Activated naive CD4-positive, alpha-beta T cell treated with anti-CD3 and anti-CD28 coated beads, Interleukin-2, amount 50 U/mL, for 16 hours (primary cell): ENCODE measurements around the gene KRT4.
"Not testable (repeated sequence)": the region's sequence is repeated elsewhere in the genome, so short reads cannot be mapped to it uniquely, and the experiment has no call there.

Experiments
- DNase-seq: peaks from one replicate; pipeline ENCODE4 v3.0.0-alpha.2; 2020

The KRT4 gene

DNA sequence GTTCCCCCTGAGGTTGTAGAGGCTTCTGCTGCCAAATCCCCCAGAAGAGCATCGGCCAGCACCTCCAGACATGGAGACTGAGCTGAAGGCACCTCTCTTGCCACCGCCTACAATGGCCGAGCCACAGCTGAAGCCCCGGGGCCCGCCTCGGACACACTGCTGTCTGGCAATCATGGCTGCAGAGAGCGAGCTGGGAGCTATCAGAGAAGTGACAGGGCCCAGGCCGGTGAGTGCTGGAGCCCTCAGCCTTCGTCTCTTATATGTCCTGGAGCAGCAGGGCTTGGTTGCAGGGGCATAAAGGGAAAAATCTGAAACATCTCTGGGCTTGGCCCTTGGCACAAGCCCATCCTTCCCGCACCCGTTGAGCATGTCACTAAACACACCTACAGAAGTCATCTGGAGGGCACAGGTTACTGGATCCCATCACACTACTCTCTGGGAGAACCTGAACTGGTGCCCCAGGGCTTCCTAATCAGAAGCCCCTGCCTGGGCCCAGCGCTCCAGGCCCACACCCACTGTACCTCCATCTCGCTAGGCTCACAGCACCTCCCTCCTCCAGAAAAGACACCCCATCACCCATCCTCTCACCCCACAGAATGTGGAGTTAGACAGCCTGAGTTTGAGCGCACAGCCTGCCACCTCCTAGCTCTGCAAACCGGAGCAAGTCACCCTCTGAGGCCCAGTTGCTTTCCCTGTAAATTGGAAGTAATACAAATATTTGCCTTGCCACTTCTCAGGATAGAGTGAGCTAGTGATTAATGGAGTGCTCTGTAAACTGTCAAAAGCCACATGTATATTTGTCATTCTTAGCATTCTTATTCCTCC lies at the start of gene KRT4:
KRT4 (minus strand) TSS at position 232 of the 825 bp plus-strand sequence; CDS start at position 174, 58 bp downstream.
- DNase-seq = no peak

DNA sequence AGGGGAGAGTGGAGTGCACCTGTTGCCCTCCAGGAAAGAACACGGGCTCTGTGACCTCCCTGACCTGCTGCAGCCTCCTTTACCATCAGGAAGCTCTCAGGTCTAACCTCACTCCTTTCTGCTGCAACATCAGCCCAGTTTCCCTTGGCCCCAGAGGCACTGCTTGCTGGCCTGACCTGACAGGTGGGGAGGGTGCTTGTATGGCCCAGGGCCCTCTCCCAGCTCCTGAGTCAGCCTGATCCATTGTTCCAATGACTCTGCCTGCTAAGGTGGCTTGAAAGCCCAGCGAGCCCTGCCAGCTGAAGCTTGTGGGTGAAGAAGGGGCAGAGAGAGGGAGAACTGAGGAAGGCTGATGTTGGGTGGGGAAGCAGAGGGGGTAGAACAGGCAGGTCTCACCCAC lies 48.1 kb upstream of the KRT4 start:
- DNase-seq = no peak

DNA sequence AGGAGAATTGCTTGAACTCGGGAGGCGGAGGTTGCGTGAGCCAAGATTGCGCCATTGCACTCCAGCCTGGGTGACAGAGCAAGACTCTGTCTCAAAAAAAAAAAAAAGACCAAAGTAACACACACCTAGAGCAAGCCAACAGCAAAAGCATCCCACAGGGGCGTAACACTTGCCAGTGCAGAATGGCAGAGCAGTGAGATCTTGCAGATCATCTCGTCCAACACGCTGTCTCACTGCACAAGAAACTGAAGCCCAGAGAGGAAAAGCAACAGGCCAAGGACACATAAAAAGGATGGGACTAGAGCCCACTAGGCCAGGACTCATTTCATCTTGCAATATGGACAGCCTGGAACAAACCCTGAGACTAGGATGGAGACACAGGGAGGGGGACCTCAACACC lies 47.6 kb upstream of the KRT4 start:
- no peak for DNase-seq

DNA sequence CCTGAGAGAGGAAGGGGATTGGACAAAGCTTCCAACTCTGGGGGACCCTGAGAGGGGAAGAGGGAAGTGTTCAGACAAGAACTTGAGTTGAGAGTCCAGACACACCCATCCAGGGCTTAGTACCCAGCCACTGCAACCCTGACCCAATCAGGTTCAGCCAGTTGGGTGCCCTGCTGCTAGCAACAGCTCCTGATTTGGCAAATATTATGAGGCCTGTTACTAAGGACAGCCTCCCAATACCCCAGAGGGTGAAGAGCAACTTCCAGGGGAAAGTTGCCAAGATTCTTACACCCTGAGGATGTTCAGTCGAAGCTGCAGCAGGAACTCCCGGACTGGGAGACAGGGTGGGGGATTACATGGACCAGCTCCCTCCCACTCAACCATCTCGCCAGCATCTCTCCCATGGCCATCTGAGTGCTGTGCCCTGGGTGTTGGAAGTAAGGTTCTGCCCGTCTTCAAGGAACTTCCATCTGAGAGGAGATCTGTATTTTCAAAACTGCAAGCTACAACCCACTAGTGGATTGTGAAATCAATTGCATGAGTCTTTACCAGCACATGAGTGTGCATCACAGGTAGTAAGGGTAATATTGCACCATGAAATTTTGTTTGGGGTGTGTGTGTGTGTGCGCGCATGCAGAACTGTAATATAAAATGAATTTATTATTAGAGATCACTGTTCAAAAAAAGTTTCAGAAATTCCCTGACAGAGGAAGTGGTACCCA lies 46.3 kb upstream of the KRT4 start:
- no peak for DNase-seq

DNA sequence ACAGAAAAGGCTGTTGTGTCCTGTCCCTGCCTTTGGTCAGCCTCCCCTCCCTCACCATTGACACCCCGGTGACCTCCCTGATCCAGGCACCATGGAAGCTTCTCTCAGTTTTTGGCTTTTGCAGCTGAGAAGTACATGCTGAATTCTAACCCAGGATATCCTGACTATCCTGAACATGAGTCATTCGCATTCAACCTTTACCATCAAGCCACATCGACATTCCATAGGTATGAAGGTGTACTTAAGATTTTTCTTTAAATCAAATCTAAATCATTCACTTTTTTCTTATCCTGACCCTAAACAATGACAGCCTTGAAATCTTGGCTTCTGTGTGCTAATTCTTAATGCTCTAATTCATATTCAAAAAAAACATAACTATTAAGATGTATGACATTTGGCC lies 43.6 kb upstream of the KRT4 start:
- no peak for DNase-seq

DNA sequence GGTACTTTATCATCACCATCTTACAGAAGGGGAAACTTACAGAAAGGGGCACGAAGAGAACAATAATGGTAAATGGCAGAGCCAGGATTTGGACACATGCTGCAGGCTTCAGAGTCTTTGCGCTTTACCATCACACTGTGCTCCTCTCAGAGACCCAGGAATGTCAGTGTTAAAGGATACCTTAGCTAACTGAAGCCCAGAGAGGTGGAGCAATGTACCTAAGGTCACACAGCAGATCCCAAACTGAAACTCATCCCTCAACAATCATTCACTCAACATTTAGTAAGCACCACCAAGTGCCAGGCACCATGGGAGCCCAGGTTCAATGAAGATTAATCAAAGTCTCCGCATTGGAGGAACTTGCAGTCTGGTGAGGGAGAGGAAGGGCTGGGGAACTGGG lies 42.9 kb upstream of the KRT4 start:
- DNase-seq = no peak

DNA sequence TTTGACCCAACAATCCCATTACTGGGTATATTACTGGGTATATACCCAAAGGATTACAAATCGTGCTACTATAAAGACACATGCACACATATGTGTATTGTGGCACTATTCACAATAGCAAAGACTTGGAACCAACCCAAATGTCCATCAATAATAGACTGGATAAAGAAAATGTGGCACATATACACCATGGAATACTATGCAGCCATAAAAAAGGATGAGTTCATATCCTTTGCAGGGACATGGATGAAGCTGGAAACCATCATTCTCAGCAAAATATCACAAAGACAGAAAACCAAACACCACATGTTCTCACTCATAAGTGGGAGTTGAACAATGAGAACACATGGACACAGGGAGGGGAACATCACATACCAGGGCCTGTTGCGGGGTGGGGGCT lies 42.2 kb upstream of the KRT4 start:
- not testable (repeated sequence) for DNase-seq

DNA sequence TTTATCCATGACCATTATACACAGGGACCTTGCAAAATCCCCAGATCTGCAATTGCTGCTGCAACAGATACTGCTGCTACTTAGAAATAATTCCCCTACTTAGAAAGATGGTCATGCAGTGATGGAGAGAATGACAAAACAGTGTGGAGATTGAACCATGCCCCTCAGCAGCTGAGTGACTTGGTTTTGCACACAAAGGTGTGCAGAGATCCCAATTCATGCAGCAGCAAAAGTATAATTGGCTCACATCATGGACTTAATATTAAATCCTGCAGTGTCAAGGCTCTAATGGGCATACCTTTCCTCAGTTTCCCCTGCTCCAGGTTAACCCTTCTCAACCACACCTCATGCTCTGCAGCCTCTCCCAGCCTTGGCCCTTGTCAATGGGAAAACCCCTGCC lies 37.9 kb upstream of the KRT4 start:
- DNase-seq = no peak

DNA sequence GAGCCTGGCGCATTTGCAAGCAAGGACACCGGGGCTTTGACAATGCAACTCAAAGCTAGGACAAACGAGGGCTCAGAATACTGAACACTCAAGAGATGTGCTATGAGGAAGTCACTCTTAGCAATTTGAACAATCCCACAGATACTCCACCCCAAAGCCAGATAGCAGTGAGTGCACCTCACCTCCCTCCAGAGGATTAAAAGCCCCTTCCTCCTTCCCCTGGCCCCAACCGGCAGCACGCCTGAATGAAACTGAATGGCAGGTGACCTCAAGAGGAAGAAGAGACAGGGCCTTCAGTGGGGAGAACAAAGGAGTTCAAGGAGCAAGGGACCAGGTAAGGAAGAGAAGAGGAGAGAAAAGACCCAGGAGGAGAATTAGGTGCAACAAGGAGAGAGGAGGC lies 36.8 kb upstream of the KRT4 start:
- DNase-seq = no peak

DNA sequence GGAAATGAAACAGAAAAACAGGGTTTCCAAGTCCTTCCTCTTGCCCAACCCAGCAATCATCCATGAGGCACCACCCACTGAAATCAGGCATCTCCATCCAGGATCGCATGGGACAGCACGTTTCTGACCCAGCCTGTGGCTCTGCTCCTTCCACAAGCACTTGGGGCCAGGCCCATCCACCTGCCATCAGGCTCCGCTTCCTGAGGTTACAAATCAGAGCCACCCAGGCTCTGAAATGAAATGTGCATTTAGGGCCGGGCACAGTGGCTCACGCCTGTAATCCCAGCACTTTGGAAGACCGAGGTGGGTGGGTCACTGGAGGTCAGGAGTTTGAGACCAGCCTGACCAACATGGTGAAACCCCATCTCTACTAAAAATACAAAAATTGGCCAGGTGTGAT lies 35.6 kb upstream of the KRT4 start:
- no peak for DNase-seq

DNA sequence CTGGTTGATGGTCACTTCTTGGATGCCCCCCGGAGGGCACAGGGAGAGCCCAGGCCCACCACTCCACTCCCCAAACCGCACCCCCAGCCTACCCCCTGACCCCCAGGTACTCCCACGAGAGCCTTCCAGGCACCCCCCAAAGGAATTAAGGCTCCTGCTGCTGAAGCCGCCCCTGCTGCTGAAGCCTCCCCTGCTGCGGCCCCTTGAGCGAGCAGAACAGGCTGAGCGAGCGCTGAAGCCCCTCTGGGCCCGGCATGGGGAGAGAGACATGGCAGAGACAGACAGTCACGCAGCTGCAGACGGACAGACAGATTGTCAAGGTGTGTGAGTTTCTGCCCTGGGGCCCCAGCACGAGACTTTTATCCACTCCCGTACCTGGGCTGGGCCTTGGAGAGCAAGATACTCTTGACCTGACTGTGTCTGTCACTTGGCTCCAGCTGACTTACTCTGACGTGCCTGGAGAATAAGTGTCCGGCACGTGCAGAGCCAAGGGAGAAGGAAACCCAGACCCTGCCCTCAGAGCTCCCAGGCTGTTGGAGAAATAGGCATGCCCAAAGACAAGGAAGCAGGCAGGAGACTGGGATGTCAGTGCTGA lies 34.8 kb upstream of the KRT4 start, which contains the start of gene KRT78:
KRT78 (minus strand) TSS at position 334 of the 595 bp plus-strand sequence; CDS start at position 270, 64 bp downstream.
- DNase-seq = no peak

DNA sequence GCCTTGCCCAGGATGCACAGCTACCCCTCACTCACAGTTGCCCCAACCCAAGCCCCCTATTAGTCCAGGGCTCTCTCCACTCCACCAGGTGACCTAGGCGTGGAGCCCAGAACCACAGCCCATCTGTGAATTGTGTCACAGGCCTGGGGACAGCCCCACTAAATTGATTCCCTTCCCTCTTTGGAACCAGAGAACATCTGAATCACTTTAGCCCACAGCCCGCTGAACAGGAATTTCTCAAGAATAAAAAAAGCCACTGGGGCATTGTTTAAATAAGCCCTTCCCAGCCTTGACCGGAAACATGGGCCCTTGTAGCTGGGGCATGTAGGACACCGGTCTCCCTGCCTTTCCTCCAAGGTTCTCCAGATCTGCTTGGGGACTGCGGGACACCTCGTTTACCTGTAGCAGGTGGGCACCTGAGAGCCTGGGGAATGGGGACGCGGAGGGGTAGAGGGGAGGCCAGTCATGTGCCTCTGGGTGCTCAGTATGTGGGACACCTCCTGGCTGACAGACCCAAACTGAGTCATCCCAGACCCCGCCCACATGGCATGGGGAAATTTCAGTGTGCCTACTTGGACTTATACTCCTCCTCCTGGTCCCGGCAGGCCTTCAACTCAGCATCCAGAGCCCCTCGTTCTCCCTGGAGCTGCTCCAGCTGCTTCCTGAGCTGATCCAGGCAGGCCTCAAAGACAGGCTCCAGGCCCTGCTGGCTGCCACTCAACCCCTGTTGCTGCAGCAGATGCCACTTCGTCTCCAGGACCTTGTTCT lies 33.6 kb upstream of the KRT4 start:
- no peak for DNase-seq

DNA sequence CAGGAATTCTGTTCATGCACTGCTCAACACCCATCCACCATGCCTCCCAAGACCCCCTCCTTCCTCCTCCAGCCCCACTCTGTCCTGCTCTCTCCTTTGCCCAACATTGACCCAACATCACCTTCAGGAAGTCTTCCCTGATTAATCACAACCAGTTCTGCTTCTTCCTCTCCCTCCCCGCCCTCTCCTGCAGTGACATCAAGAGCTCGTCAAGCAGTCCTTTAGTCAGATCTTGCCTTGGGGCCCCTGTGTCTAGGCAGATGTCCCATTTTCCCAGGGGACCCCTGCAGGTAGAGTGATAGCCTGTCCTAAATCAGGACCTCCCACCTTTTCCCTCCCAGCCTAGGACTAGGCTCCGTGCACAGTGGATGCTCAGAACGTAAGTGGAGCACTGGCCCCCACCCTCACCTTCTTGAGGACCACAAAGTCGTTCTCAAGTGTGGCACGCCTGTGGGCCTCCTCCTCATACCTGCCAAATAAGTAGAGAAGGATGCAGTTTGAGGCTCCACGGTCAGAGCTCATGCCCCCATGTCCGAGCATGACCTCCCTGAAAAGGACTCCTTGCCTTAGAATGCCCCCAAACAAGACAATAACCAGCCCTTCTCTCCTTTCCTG lies 32.5 kb upstream of the KRT4 start:
- DNase-seq = no peak

DNA sequence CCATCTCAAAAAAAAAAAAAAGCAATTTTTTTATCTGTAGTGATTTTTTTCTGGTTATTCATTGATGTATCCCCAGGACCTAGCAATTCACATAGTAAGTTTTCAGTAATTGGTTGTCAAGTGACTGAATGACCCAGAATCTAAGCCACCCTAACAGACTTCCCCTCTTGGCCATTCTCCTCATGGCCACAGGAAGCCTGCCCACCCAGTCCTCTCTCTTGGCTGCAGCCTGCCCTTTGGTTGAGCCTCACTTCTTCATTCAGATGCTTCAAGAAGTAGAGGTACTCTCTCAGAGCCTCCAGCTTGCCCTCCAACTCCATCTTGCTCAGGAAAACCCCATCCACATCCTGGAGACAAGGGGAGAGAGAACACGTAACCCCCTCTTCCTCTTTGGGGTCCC lies 32.0 kb upstream of the KRT4 start:
- no peak for DNase-seq

DNA sequence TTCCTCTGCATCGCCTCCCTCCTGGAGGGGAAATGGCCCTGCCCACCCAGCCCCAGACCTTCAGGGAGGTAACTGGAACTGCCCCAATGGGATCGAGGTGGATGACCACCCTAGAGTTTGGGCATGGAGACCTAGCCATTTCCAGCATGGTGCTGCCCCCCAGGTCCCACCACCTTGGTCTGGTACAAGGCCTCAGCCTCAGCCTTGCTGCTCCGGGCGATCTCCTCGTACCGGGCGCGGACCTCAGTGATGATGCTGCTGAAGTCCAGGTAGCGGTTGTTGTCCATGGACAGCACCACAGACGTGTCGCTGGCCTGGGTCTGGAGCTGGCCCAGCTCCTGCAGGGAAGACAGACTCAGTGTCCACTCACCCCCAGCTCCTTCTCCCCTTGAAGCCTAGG lies 30.5 kb upstream of the KRT4 start:
- no peak for DNase-seq

DNA sequence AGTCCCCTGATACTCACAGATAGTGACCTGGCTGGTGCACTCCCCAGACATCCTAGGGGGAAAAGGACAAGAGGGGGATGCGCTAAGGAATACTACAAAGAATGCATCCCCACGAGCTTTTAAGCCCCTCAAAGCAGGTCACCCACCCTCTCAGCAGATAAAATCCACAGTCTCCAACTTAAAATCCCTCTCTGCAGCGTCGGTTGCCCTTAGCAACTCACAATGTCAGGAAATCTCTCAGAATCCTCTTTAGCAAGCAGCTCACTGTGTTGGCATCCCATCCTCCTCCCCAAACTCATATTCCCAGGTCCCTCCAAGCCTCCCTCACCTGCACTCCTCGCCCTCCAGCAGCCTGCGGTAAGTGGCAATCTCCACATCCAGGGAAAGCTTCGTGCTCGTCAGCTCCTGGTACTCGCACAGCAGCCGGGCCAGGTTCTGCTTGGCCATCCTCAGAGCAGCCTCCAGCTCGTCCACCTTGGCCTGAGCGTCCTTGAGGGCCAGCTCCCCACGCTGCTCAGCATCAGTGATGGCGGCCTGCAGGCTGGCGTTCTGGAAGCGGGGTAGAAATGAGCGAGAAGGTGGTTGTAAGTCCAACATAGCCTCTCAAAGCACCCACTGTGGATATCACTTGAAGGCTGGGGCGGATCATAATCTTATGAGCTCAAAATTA lies 25.7 kb upstream of the KRT4 start:
- no peak for DNase-seq

DNA sequence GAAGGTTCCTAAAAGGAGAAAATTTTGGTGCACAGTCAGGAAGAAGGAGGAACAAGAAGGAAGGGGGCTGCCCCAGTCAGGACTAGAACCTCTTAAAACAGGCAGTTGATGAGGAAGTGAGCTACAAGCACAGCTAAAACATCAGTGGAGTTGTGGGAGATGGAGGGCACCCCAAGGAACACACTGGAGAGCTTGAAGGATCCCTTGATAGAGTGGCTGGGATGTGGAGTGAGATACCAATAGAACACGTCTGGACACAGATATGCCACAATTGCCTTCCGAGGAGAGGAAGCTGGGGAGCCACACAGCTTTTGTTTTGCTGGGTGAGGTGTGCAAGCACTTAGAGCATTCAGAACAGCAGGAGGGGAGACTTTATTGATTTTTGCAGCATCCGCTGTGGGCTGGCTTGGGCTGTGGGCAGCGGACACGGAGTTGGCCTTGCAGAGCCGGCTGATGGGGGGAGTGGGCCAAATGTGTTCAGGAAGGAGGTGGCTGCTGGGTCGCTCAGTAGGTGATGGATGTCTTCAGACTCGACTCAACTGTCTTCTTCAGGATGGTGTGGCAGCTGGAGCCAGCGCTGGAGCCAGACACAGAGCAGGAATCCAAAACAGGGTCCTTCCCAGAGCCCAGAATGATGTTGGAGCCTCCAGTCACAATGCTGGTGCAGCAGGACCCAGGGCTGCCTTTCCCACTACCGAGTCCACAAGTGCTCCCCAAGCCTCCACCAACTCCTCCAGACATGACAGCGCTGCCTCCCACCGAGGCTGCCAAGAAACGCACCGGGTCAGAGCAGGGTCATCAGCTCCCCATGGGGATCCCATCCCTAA lies 24.9 kb upstream of the KRT4 start:
- no peak for DNase-seq

DNA sequence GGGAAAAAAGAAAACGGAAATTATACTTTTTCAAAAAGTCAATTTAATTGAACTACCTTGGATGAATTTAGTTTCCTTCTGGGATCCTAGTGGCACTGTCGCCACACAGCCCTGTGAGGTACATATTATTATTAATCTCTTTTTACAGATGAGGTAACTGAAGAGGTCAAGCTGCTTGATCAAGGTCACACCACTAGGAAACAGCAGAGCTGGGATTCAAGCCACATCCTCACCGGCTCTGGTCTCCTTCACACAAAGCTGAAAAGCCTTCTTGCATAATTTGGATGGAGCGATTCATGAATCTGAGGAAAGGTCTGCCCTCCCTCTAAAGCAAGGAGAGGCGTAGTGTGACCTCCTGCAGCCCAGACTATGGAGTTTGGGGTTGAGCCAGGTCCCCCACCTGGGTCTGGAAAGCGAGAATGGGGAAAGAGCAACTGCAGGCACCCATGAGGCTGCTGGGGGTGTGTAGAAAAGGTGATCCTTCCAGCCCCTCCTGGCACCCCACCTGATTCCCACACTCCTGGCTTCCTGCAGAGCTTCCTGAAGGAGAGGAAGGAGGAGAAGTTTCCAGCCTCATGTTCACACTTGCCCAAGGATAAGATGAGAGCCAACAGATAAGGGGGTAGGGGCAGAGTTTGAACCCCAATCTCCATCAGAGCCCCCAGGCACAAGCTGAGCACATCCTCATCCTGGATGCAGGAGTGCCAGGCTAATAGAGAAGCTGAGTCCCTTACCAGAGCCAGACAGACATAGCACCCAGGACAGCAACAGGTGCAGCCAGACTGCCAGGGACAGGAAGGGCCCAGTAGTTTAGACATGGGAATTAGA lies 24.1 kb upstream of the KRT4 start:
- no peak for DNase-seq

DNA sequence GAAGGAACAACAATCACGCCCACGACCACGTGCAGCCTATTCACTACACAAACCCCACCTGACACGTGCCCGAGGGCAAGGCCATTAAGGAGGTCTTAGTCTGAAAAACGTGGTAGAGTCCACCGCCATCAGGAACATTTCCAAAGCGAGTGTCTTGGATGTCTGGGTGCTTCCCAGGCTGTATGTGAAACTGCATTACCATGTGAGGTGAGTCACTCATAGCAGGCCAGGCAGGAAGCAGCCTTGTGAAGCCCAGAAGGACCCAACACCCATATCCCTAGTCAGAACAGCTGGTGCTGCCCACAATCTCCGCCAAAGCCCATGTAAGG lies 23.5 kb upstream of the KRT4 start:
- no peak for DNase-seq
